ENCODE data around the gene ABCD1. TPM values are rescaled to one million over a fixed set of nuclear protein-coding genes. Genes with fewer than 3 reads are reported as not detected.

The ABCD1 gene
- total RNA-seq, 1 donor from 2014 or later, result 15.1 TPM

- no peak overlapping the region for H3K4me3 ChIP-seq
- H3K4me1 ChIP-seq, result peaks cover 3% of the 10 kb centered on the region
- no peak for ATAC-seq
- TF ChIP-seq, protein P1, sequence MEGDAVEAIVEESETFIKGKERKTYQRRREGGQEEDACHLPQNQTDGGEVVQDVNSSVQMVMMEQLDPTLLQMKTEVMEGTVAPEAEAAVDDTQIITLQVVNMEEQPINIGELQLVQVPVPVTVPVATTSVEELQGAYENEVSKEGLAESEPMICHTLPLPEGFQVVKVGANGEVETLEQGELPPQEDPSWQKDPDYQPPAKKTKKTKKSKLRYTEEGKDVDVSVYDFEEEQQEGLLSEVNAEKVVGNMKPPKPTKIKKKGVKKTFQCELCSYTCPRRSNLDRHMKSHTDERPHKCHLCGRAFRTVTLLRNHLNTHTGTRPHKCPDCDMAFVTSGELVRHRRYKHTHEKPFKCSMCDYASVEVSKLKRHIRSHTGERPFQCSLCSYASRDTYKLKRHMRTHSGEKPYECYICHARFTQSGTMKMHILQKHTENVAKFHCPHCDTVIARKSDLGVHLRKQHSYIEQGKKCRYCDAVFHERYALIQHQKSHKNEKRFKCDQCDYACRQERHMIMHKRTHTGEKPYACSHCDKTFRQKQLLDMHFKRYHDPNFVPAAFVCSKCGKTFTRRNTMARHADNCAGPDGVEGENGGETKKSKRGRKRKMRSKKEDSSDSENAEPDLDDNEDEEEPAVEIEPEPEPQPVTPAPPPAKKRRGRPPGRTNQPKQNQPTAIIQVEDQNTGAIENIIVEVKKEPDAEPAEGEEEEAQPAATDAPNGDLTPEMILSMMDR (IDR thresholded peaks at IDR 0.05), result no peak
- intact Hi-C loops (cut with DNase I), result loop anchor here (10.0 kb wide), 1 partner anchor 189 kb away; no protein-coding TSS in a partner anchor
- DNase-seq, result peak; percentile 54
- H3K36me3 ChIP-seq, result no peaks in the 10 kb centered on the region
- H3K27me3 ChIP-seq, result no peaks in the 10 kb centered on the region
- no peak overlapping the region for H3K27ac ChIP-seq
- no peaks in the 10 kb centered on the region for H3K9me3 ChIP-seq
Observed at GRCh38 chrX:153766098-153766817, 41.6 kb downstream of the ABCD1 start.

GRCh38 chrX:153766871-153767673 lies 42.4 kb downstream of the ABCD1 start:
- Histone ChIP-seq H3K4me3 (no peak overlapping the region), H3K27ac (no peak overlapping the region), H3K9me3 (no peaks in the 10 kb centered on the region), H3K27me3 (no peaks in the 10 kb centered on the region), H3K4me1 (peaks cover 3% of the 10 kb centered on the region), H3K36me3 (no peaks in the 10 kb centered on the region)
- TF ChIP-seq, protein P1 (IDR thresholded peaks at IDR 0.05), result no peak
- peak; percentile 38 for DNase-seq
- ATAC-seq, result no peak
- intact Hi-C loops (cut with DNase I), result loop anchor here (10.0 kb wide), 1 partner anchor 188 kb away; no protein-coding TSS in a partner anchor

DNA sequence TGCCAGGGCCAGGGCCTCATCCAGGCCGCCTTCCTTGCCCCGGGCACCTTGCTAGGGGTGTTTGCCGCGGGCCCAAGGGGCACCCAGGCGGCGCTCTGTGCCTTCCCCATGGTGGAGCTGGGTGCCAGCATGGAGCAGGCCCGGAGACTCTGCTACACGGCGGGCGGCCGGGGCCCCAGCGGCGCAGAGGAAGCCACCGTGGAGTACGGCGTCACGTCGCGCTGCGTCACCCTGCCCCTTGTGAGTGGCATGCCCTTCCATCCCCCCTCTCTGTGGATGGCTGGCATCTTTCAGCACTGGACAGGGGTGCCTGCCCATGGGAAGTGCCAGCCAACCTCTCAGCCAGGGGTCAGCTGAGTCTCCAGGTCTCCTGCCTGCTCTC lies 43.0 kb downstream of the ABCD1 start:
- DNase-seq, result no peak
- no peaks in the 10 kb centered on the region for H3K27me3 ChIP-seq
- no peaks in the 10 kb centered on the region for H3K36me3 ChIP-seq
- H3K9me3 ChIP-seq, result no peaks in the 10 kb centered on the region
- TF ChIP-seq, protein P1 (IDR thresholded peaks at IDR 0.05), result no peak
- no peak overlapping the region for H3K27ac ChIP-seq
- no peak for ATAC-seq
- H3K4me3 ChIP-seq, result no peak overlapping the region
- intact Hi-C loops (cut with DNase I), result loop anchor here (10.0 kb wide), 1 partner anchor 187 kb away; no protein-coding TSS in a partner anchor
- peaks cover 3% of the 10 kb centered on the region for H3K4me1 ChIP-seq

DNA sequence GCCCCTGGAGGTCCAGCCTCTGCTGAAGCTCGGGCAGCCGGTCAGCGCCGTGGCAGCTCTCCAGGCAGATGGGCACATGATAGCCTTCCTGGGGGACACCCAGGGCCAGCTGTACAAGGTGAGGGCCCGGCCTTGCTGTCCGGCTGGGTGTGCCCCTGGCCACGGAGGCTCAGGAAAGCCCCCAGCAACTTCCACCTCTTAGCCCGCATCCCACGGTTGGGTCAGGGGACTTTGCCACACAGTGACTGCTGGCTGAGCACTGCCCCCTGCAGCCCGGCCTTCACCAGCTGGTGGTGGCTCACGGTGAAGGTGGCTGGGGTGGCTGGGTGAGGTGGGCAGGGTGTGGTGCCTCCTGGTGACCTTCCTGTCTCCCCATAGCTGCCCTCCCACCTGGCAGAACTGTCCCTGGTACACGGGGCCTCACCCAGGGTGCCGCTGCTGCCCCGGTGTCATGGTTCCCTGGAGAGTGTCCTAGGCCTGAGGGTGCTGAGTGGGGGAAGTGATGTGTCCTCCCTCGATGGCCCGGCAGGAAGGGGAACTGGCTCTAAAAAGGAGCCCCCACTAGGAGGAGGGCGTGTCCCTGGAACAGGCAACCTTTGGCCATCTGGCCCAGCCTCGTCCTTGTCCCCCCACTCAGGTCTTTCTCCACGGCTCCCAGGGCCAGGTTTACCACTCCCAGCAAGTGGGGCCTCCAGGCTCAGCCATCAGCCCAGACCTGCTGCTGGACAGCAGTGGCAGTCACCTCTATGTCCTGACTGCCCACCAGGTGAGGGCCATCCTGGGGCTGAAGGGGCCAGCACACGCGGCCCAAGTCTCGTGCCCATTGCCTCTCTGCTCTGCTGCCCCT lies 43.9 kb downstream of the ABCD1 start:
- intact Hi-C loops (cut with DNase I), result loop anchor here (10.0 kb wide), 1 partner anchor 186 kb away; no protein-coding TSS in a partner anchor
- H3K36me3 ChIP-seq, result no peaks in the 10 kb centered on the region
- no peak overlapping the region for H3K27ac ChIP-seq
- no peaks in the 10 kb centered on the region for H3K9me3 ChIP-seq
- ATAC-seq (no peak), DNase-seq (peak; percentile 39)
- TF ChIP-seq, protein P1 (IDR thresholded peaks at IDR 0.05), result no peak
- no peak overlapping the region for H3K4me3 ChIP-seq
- no peaks in the 10 kb centered on the region for H3K27me3 ChIP-seq
- peaks cover 3% of the 10 kb centered on the region for H3K4me1 ChIP-seq

- Histone ChIP-seq H3K4me1 (no peaks in the 10 kb centered on the region), H3K36me3 (no peaks in the 10 kb centered on the region), H3K9me3 (no peaks in the 10 kb centered on the region), H3K27me3 (no peaks in the 10 kb centered on the region), H3K4me3 (no peak overlapping the region), H3K27ac (no peak overlapping the region)
- ATAC-seq, result no peak
- TF ChIP-seq, protein P1 (IDR thresholded peaks at IDR 0.05), result no peak
- intact Hi-C loops (cut with DNase I), result loop anchor here (10.0 kb wide), 1 partner anchor 185 kb away; no protein-coding TSS in a partner anchor
- no peak for DNase-seq
Observed at GRCh38 chrX:153769158-153769864, 44.7 kb downstream of the ABCD1 start.

All from upper lobe of right lung (tissue), 1 donor.